Dendritic cell treated with granulocyte-macrophage colony-stimulating factor and Interleukin-4, amounts not matched to agents 40 ng/mL and 50 ng/mL, for 4 days (primary cell): ENCODE data around the gene DUOX1.

Experiments
- H3K27ac Mint-ChIP-seq: one replicate; pipeline ENCODE4 v1.8.0; 2022; ENCODE audit warnings: mild to moderate bottlenecking, mixed read lengths
- H3K27me3 Mint-ChIP-seq: one replicate; pipeline ENCODE4 v1.8.0; 2022; ENCODE audit warnings: mild to moderate bottlenecking, mixed read lengths
- H3K36me3 Mint-ChIP-seq: one replicate; pipeline ENCODE4 v1.8.0; 2022; ENCODE audit warnings: low read depth, mixed read lengths
- H3K4me1 Mint-ChIP-seq: one replicate; pipeline ENCODE4 v1.8.0; 2022; ENCODE audit warnings: low read depth, mixed read lengths
- H3K4me3 Mint-ChIP-seq: one replicate; pipeline ENCODE4 v1.8.0; 2022; ENCODE audit warnings: mild to moderate bottlenecking, moderate library complexity, mixed read lengths
- H3K9me3 Mint-ChIP-seq: one replicate; pipeline ENCODE4 v1.8.0; 2022; ENCODE audit warnings: mixed read lengths
- intact Hi-C: fragments of 100-400 bp; cut with micrococcal nuclease; formaldehyde crosslinking; loops from one replicate; pipeline ENCODE4 v1.15.0; 2022

DUOX1 gene

GRCh38 chr15:45136378-45136764 lies 6.6 kb downstream of the DUOX1 start:
- Mint-ChIP-seq H3K4me3 (no peak overlapping the region), H3K27ac (no peak overlapping the region), H3K4me1 (peaks cover 8% of the 10 kb centered on the region), H3K9me3 (no peaks in the 10 kb centered on the region), H3K36me3 (peaks cover 52% of the 10 kb centered on the region), H3K27me3 (peaks cover 53% of the 10 kb centered on the region)
- intact Hi-C loops, result no loop called here

- Mint-ChIP-seq H3K27me3 (peaks cover 45% of the 10 kb centered on the region), H3K4me3 (no peak overlapping the region), H3K36me3 (peaks cover 60% of the 10 kb centered on the region), H3K4me1 (peaks cover 10% of the 10 kb centered on the region), H3K9me3 (no peaks in the 10 kb centered on the region), H3K27ac (no peak overlapping the region)
- intact Hi-C loops, result no loop called here
Observed at GRCh38 chr15:45137703-45138102, 7.9 kb downstream of the DUOX1 start.

- Mint-ChIP-seq H3K9me3 (no peaks in the 10 kb centered on the region), H3K4me3 (no peak overlapping the region), H3K27me3 (peaks cover 31% of the 10 kb centered on the region), H3K36me3 (peaks cover 59% of the 10 kb centered on the region), H3K4me1 (peaks cover 13% of the 10 kb centered on the region), H3K27ac (no peak overlapping the region)
- intact Hi-C loops, result no loop called here
Observed at GRCh38 chr15:45138814-45139765, 9.3 kb downstream of the DUOX1 start.

GRCh38 chr15:45139770-45140169 lies 10.0 kb downstream of the DUOX1 start:
- H3K4me3 Mint-ChIP-seq, result no peak overlapping the region
- H3K4me1 Mint-ChIP-seq, result peaks cover 9% of the 10 kb centered on the region
- no peaks in the 10 kb centered on the region for H3K9me3 Mint-ChIP-seq
- H3K27me3 Mint-ChIP-seq, result peaks cover 27% of the 10 kb centered on the region
- peaks cover 59% of the 10 kb centered on the region for H3K36me3 Mint-ChIP-seq
- H3K27ac Mint-ChIP-seq, result no peak overlapping the region
- intact Hi-C loops, result no loop called here

GRCh38 chr15:45140557-45141250 lies 10.9 kb downstream of the DUOX1 start:
- peaks cover 26% of the 10 kb centered on the region for H3K27me3 Mint-ChIP-seq
- intact Hi-C loops, result no loop called here
- H3K27ac Mint-ChIP-seq, result no peak overlapping the region
- H3K9me3 Mint-ChIP-seq, result no peaks in the 10 kb centered on the region
- peaks cover 67% of the 10 kb centered on the region for H3K36me3 Mint-ChIP-seq
- H3K4me3 Mint-ChIP-seq, result no peak overlapping the region
- H3K4me1 Mint-ChIP-seq, result peaks cover 5% of the 10 kb centered on the region

GRCh38 chr15:45141386-45141785 lies 11.6 kb downstream of the DUOX1 start:
- intact Hi-C loops, result no loop called here
- Mint-ChIP-seq H3K4me1 (peaks cover 5% of the 10 kb centered on the region), H3K27me3 (peaks cover 23% of the 10 kb centered on the region), H3K4me3 (no peak overlapping the region), H3K9me3 (no peaks in the 10 kb centered on the region), H3K27ac (no peak overlapping the region), H3K36me3 (peaks cover 74% of the 10 kb centered on the region)

- H3K27me3 Mint-ChIP-seq, result peaks cover 13% of the 10 kb centered on the region
- H3K36me3 Mint-ChIP-seq, result peaks cover 79% of the 10 kb centered on the region
- no peak overlapping the region for H3K27ac Mint-ChIP-seq
- intact Hi-C loops, result no loop called here
- no peak overlapping the region for H3K4me3 Mint-ChIP-seq
- no peaks in the 10 kb centered on the region for H3K9me3 Mint-ChIP-seq
- H3K4me1 Mint-ChIP-seq, result peaks cover 5% of the 10 kb centered on the region
Observed at GRCh38 chr15:45143056-45143455, 13.3 kb downstream of the DUOX1 start.

- Mint-ChIP-seq H3K9me3 (no peaks in the 10 kb centered on the region), H3K4me1 (peaks cover 5% of the 10 kb centered on the region), H3K27me3 (peaks cover 11% of the 10 kb centered on the region), H3K36me3 (peaks cover 76% of the 10 kb centered on the region), H3K4me3 (no peak overlapping the region), H3K27ac (no peak overlapping the region)
- intact Hi-C loops, result no loop called here
Observed at GRCh38 chr15:45143946-45144345, 14.2 kb downstream of the DUOX1 start.

GRCh38 chr15:45144775-45145174 lies 15.0 kb downstream of the DUOX1 start:
- intact Hi-C loops, result no loop called here
- H3K9me3 Mint-ChIP-seq, result no peaks in the 10 kb centered on the region
- no peak overlapping the region for H3K4me3 Mint-ChIP-seq
- H3K27ac Mint-ChIP-seq, result no peak overlapping the region
- H3K27me3 Mint-ChIP-seq, result peaks cover 11% of the 10 kb centered on the region
- H3K36me3 Mint-ChIP-seq, result peaks cover 75% of the 10 kb centered on the region
- H3K4me1 Mint-ChIP-seq, result peaks cover 5% of the 10 kb centered on the region

GRCh38 chr15:45146405-45146804 lies 16.6 kb downstream of the DUOX1 start:
- Mint-ChIP-seq H3K36me3 (peaks cover 81% of the 10 kb centered on the region), H3K4me1 (peaks cover 5% of the 10 kb centered on the region), H3K27ac (no peak overlapping the region), H3K9me3 (no peaks in the 10 kb centered on the region), H3K27me3 (peaks cover 11% of the 10 kb centered on the region), H3K4me3 (no peak overlapping the region)
- intact Hi-C loops, result no loop called here

- Mint-ChIP-seq H3K9me3 (no peaks in the 10 kb centered on the region), H3K4me3 (no peak overlapping the region), H3K36me3 (peaks cover 81% of the 10 kb centered on the region), H3K27me3 (peaks cover 9% of the 10 kb centered on the region), H3K27ac (no peak overlapping the region), H3K4me1 (peaks cover 3% of the 10 kb centered on the region)
- intact Hi-C loops, result no loop called here
Observed at GRCh38 chr15:45147606-45148005, 17.8 kb downstream of the DUOX1 start.

- Mint-ChIP-seq H3K27ac (no peak overlapping the region), H3K4me3 (no peak overlapping the region), H3K36me3 (peaks cover 81% of the 10 kb centered on the region), H3K4me1 (peaks cover 4% of the 10 kb centered on the region), H3K27me3 (peaks cover 9% of the 10 kb centered on the region), H3K9me3 (no peaks in the 10 kb centered on the region)
- intact Hi-C loops, result no loop called here
Observed at GRCh38 chr15:45148076-45149059, 18.6 kb downstream of the DUOX1 start.

GRCh38 chr15:45149060-45149459 lies 19.3 kb downstream of the DUOX1 start:
- H3K4me3 Mint-ChIP-seq, result no peak overlapping the region
- H3K27me3 Mint-ChIP-seq, result peaks cover 9% of the 10 kb centered on the region
- H3K36me3 Mint-ChIP-seq, result peaks cover 78% of the 10 kb centered on the region
- H3K4me1 Mint-ChIP-seq, result peaks cover 11% of the 10 kb centered on the region
- H3K27ac Mint-ChIP-seq, result no peak overlapping the region
- intact Hi-C loops, result no loop called here
- H3K9me3 Mint-ChIP-seq, result no peaks in the 10 kb centered on the region
